Osteocyte (in vitro differentiated cells): Measurements from ENCODE around the gene HGFAC. TPM values are rescaled to one million over a fixed set of nuclear protein-coding genes. Genes with fewer than 3 reads are reported as not detected.
"Not testable (repeated sequence)": the region's sequence is repeated elsewhere in the genome, so short reads cannot be mapped to it uniquely, and the experiment has no call there.

Experiments used
- DNase-seq: peaks from one replicate; pipeline ENCODE4 v3.0.0; 2021; ENCODE audit warnings: mixed read lengths; ENCODE audit not compliant: unreplicated experiment; ENCODE audit errors: extremely low spot score
- H3K27ac Mint-ChIP-seq: one replicate; pipeline ENCODE4 v1.8.0; 2021; ENCODE audit warnings: mild to moderate bottlenecking, mixed read lengths; ENCODE audit not compliant: unreplicated experiment
- H3K27me3 Mint-ChIP-seq: one replicate; pipeline ENCODE4 v1.8.0; 2021; ENCODE audit warnings: mixed read lengths; ENCODE audit not compliant: unreplicated experiment
- H3K36me3 Mint-ChIP-seq: one replicate; pipeline ENCODE4 v1.8.0; 2021; ENCODE audit warnings: mixed read lengths; ENCODE audit not compliant: unreplicated experiment
- H3K4me1 Mint-ChIP-seq: one replicate; pipeline ENCODE4 v1.8.0; 2021; ENCODE audit warnings: mixed read lengths; ENCODE audit not compliant: unreplicated experiment
- H3K4me3 Mint-ChIP-seq: one replicate; pipeline ENCODE4 v1.8.0; 2021; ENCODE audit warnings: mild to moderate bottlenecking, moderate library complexity, mixed read lengths; ENCODE audit not compliant: unreplicated experiment
- H3K9me3 Mint-ChIP-seq: one replicate; pipeline ENCODE4 v1.8.0; 2021; ENCODE audit warnings: mixed read lengths; ENCODE audit not compliant: unreplicated experiment
- CTCF ChIP-seq: fragments of 200-600 bp; sonication (generic); IDR thresholded peaks from 2 replicates; pipeline ENCODE4 v1.5.0; 2021; ENCODE audit warnings: antibody characterized with exemption, mild to moderate bottlenecking, moderate library complexity
- total RNA-seq: library from RNA; stranded (reverse); gene quantifications from 2 replicates; pipeline ENCODE4 v1.2.1, GENCODE V29; 2021

HGFAC gene
- total RNA-seq, 1 donor from 2014 or later: 0.54 TPM

GRCh38 chr4:3407930-3408792, 33.6 kb upstream of the HGFAC start:
- no peak overlapping the region for H3K27ac Mint-ChIP-seq
- H3K4me1 Mint-ChIP-seq: peaks cover 12% of the 10 kb centered on the region
- no peaks in the 10 kb centered on the region for H3K36me3 Mint-ChIP-seq
- H3K4me3 Mint-ChIP-seq: no peak overlapping the region
- DNase-seq: no peak
- peaks cover 4% of the 10 kb centered on the region for H3K9me3 Mint-ChIP-seq
- no peaks in the 10 kb centered on the region for H3K27me3 Mint-ChIP-seq
- TF ChIP-seq CTCF: no peak

GRCh38 chr4:3408793-3409330, 32.9 kb upstream of the HGFAC start:
- H3K9me3 Mint-ChIP-seq: peaks cover 4% of the 10 kb centered on the region
- DNase-seq: no peak
- no peak overlapping the region for H3K27ac Mint-ChIP-seq
- TF ChIP-seq CTCF: no peak
- no peak overlapping the region for H3K4me3 Mint-ChIP-seq
- peaks cover 10% of the 10 kb centered on the region for H3K4me1 Mint-ChIP-seq
- H3K36me3 Mint-ChIP-seq: no peaks in the 10 kb centered on the region
- no peaks in the 10 kb centered on the region for H3K27me3 Mint-ChIP-seq

GRCh38 chr4:3409571-3410091, 32.1 kb upstream of the HGFAC start:
- Mint-ChIP-seq H3K4me3 (no peak overlapping the region), H3K27me3 (no peaks in the 10 kb centered on the region), H3K4me1 (peaks cover 13% of the 10 kb centered on the region), H3K9me3 (no peaks in the 10 kb centered on the region), H3K27ac (no peak overlapping the region), H3K36me3 (no peaks in the 10 kb centered on the region)
- no peak for TF ChIP-seq CTCF
- no peak for DNase-seq

- no peak overlapping the region for H3K4me3 Mint-ChIP-seq
- H3K4me1 Mint-ChIP-seq: peaks cover 11% of the 10 kb centered on the region
- H3K36me3 Mint-ChIP-seq: no peaks in the 10 kb centered on the region
- no peak overlapping the region for H3K27ac Mint-ChIP-seq
- H3K9me3 Mint-ChIP-seq: no peaks in the 10 kb centered on the region
- no peak for TF ChIP-seq CTCF
- H3K27me3 Mint-ChIP-seq: no peaks in the 10 kb centered on the region
- no peak for DNase-seq
Measured at GRCh38 chr4:3410401-3411135, 31.2 kb upstream of the HGFAC start.

GRCh38 chr4:3411190-3411589, 30.6 kb upstream of the HGFAC start:
- H3K4me1 Mint-ChIP-seq, DNase-seq, H3K27ac Mint-ChIP-seq, H3K4me3 Mint-ChIP-seq, H3K36me3 Mint-ChIP-seq, H3K9me3 Mint-ChIP-seq, H3K27me3 Mint-ChIP-seq: not testable (repeated sequence)
